ENCODE data around the gene HS6ST3.

DNA sequence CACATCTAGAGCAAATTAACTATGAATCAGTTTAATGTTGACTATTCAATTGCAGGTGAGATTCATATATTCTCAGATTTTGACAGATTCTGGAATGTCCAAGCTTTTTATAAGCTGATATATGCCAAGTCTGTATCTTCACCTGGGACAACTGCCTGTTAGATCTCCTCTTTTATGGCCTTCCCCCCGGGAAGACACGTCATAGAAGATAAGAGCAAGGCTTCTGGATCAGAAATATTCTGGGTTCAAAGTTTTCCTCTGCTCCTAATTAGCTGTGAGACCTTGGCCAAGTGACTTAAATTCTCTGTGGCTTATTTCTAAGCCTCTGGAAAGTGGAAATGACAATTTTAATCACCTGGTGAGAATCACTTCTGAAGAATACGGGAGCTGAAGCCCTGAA is 716.8 kb downstream of the HS6ST3 start:
- TF ChIP-seq CTCF (IDR thresholded peaks at IDR 0.05 in 2 of 3, conservative IDR thresholded peaks at IDR 0.05 in 1 of 3; ENCODE audit: insufficient read depth in 2 of 3, low read depth in 1 of 3, low read length in 3 of 3) (no peak), EHMT2 (IDR thresholded peaks at IDR 0.05) (no peak), HNRNPL (IDR thresholded peaks at IDR 0.05; ENCODE audit: low read depth, low read length) (no peak), SMARCE1 (IDR thresholded peaks at IDR 0.05) (no peak), FOSL1 (tag; conservative IDR thresholded peaks at IDR 0.05) (no peak), SMAD1 (IDR thresholded peaks at IDR 0.05; ENCODE audit: low read depth, low read length, partially characterized antibody) (no peak), EGR1 (conservative IDR thresholded peaks at IDR 0.05) (no peak), POLR2AphosphoS5 (IDR thresholded peaks at IDR 0.05; ENCODE audit: control insufficient read depth, insufficient read depth, low read depth, low read length) (no peak), PHF21A (IDR thresholded peaks at IDR 0.05; ENCODE audit: borderline replicate concordance, low read depth) (no peak)
- TF ChIP-seq, protein P1, sequence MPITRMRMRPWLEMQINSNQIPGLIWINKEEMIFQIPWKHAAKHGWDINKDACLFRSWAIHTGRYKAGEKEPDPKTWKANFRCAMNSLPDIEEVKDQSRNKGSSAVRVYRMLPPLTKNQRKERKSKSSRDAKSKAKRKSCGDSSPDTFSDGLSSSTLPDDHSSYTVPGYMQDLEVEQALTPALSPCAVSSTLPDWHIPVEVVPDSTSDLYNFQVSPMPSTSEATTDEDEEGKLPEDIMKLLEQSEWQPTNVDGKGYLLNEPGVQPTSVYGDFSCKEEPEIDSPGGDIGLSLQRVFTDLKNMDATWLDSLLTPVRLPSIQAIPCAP (CRISPR knock-in tag; IDR thresholded peaks at IDR 0.05; ENCODE audit: borderline replicate concordance), result no peak
